GM19328 (cell line): ENCODE data around the gene DCAF6.

Experiments used
- ATAC-seq: cut with Tn5 transposase; IDR thresholded peaks from one replicate; pipeline ENCODE4 v1.9.1; 2021; ENCODE audit warnings: mild to moderate bottlenecking, moderate library complexity; ENCODE audit not compliant: unreplicated experiment

The DCAF6 gene

GRCh38 chr1:167955915-167956314 lies 19.4 kb downstream of the DCAF6 start:
- ATAC-seq: no peak

- ATAC-seq: no peak
Observed at GRCh38 chr1:167957710-167958109, 21.2 kb downstream of the DCAF6 start.

GRCh38 chr1:167964646-167965045 lies 28.2 kb downstream of the DCAF6 start:
- no peak for ATAC-seq

GRCh38 chr1:167966050-167966449 lies 29.6 kb downstream of the DCAF6 start:
- ATAC-seq: no peak

GRCh38 chr1:167968569-167968968 lies 32.1 kb downstream of the DCAF6 start:
- no peak for ATAC-seq

- no peak for ATAC-seq
Observed at GRCh38 chr1:167973832-167974231, 37.3 kb downstream of the DCAF6 start.

GRCh38 chr1:167974698-167975097 lies 38.2 kb downstream of the DCAF6 start:
- ATAC-seq: no peak

- no peak for ATAC-seq
Observed at GRCh38 chr1:167977245-167977644, 40.8 kb downstream of the DCAF6 start.

- no peak for ATAC-seq
Observed at GRCh38 chr1:167981933-167982332, 45.5 kb downstream of the DCAF6 start.

- ATAC-seq: no peak
Observed at GRCh38 chr1:167983797-167984420, 47.4 kb downstream of the DCAF6 start.

GRCh38 chr1:167984886-167985489 lies 48.5 kb downstream of the DCAF6 start:
- ATAC-seq: no peak

- no peak for ATAC-seq
Observed at GRCh38 chr1:167987174-167987573, 50.7 kb downstream of the DCAF6 start.

GRCh38 chr1:167991546-167991945 lies 55.1 kb downstream of the DCAF6 start:
- ATAC-seq: no peak

- no peak for ATAC-seq
Observed at GRCh38 chr1:167993720-167994119, 57.2 kb downstream of the DCAF6 start.

GRCh38 chr1:167994560-167994959 lies 58.1 kb downstream of the DCAF6 start:
- no peak for ATAC-seq

GRCh38 chr1:167995038-167995437 lies 58.6 kb downstream of the DCAF6 start:
- ATAC-seq: no peak

- no peak for ATAC-seq
Observed at GRCh38 chr1:167996266-167996665, 59.8 kb downstream of the DCAF6 start.

GRCh38 chr1:167997037-167997575 lies 60.6 kb downstream of the DCAF6 start:
- ATAC-seq: no peak

- ATAC-seq: no peak
Observed at GRCh38 chr1:167999877-168000276, 63.4 kb downstream of the DCAF6 start.

GRCh38 chr1:168000656-168001055 lies 64.2 kb downstream of the DCAF6 start:
- ATAC-seq: no peak

GRCh38 chr1:168001213-168001612 lies 64.7 kb downstream of the DCAF6 start:
- no peak for ATAC-seq

GRCh38 chr1:168004531-168004930 lies 68.0 kb downstream of the DCAF6 start:
- no peak for ATAC-seq

GRCh38 chr1:168005529-168005928 lies 69.0 kb downstream of the DCAF6 start:
- ATAC-seq: no peak
